CD4-positive, alpha-beta T cell treated with Interleukin-15 for 4 hours (primary cell): Measurements from ENCODE around the gene NEK4.

ENCODE experiments used
- DNase-seq: peaks from one replicate; pipeline ENCODE4 v3.0.0-alpha.2; 2020; ENCODE audit warnings: low spot score

NEK4 gene

GRCh38 chr3:52792961-52793695 lies 22.4 kb upstream of the NEK4 start:
- DNase-seq = no peak

- DNase-seq = no peak
Measured at GRCh38 chr3:52792413-52792812, 21.7 kb upstream of the NEK4 start.

GRCh38 chr3:52791928-52792327 lies 21.2 kb upstream of the NEK4 start:
- DNase-seq = no peak

GRCh38 chr3:52791366-52791765 lies 20.6 kb upstream of the NEK4 start:
- DNase-seq = no peak

GRCh38 chr3:52790741-52791140 lies 20.0 kb upstream of the NEK4 start:
- DNase-seq = no peak

GRCh38 chr3:52790337-52790736 lies 19.6 kb upstream of the NEK4 start:
- no peak for DNase-seq

GRCh38 chr3:52789746-52790040 lies 19.0 kb upstream of the NEK4 start:
- DNase-seq = no peak

- no peak for DNase-seq
Measured at GRCh38 chr3:52788890-52789745, 18.4 kb upstream of the NEK4 start.

GRCh38 chr3:52787672-52788625 lies 17.2 kb upstream of the NEK4 start:
- DNase-seq = no peak

- no peak for DNase-seq
Measured at GRCh38 chr3:52787246-52787645, 16.5 kb upstream of the NEK4 start.

- DNase-seq = no peak
Measured at GRCh38 chr3:52786330-52787215, 15.8 kb upstream of the NEK4 start.

GRCh38 chr3:52784931-52785590 lies 14.3 kb upstream of the NEK4 start:
- DNase-seq = no peak

- no peak for DNase-seq
Measured at GRCh38 chr3:52784021-52784621, 13.4 kb upstream of the NEK4 start.

GRCh38 chr3:52783211-52783555 lies 12.4 kb upstream of the NEK4 start:
- no peak for DNase-seq

GRCh38 chr3:52782412-52783210 lies 11.9 kb upstream of the NEK4 start:
- DNase-seq = no peak

GRCh38 chr3:52781741-52782140 lies 11.0 kb upstream of the NEK4 start:
- no peak for DNase-seq

- DNase-seq = no peak
Measured at GRCh38 chr3:52779837-52780585, 9.3 kb upstream of the NEK4 start.

GRCh38 chr3:52779011-52779836 lies 8.5 kb upstream of the NEK4 start:
- DNase-seq = no peak
